IMR-90 (cell line): Measurements from ENCODE around the gene TMEM163.

Source experiments
- BHLHE40 ChIP-seq: fragments of 150-350 bp; IDR thresholded peaks from 2 replicates; pipeline ENCODE4 v1.6.1; 2016; ENCODE audit warnings: mild to moderate bottlenecking, low read depth, low read length
- CEBPB ChIP-seq: IDR thresholded peaks from 2 replicates; pipeline ENCODE4 v1.6.1; 2012; ENCODE audit warnings: low read depth, low read length, improper control_type of control experiment
- FOS ChIP-seq: fragments of 150-350 bp; IDR thresholded peaks from 2 replicates; pipeline ENCODE4 v1.6.1; 2016; ENCODE audit warnings: low read depth, low read length
- MAFK ChIP-seq: IDR thresholded peaks from 2 replicates; pipeline ENCODE4 v1.6.1; 2012; ENCODE audit warnings: low read depth, low read length, improper control_type of control experiment
- MXI1 ChIP-seq: IDR thresholded peaks from 2 replicates; pipeline ENCODE4 v1.6.1; 2012; ENCODE audit warnings: low read depth, mild to moderate bottlenecking, low read length, moderate library complexity, borderline replicate concordance
- POLR2A ChIP-seq: IDR thresholded peaks from 2 replicates; pipeline ENCODE4 v1.6.1; 2012; ENCODE audit warnings: mild to moderate bottlenecking, low read depth, low read length
- RAD21 ChIP-seq: IDR thresholded peaks from 2 replicates; pipeline ENCODE4 v1.6.1; 2012; ENCODE audit warnings: low read length, improper control_type of control experiment
- RCOR1 ChIP-seq: IDR thresholded peaks from 2 replicates; pipeline ENCODE4 v1.6.1; 2012; ENCODE audit warnings: mild to moderate bottlenecking, low read length, improper control_type of control experiment; ENCODE audit not compliant: insufficient replicate concordance
- RFX5 ChIP-seq: IDR thresholded peaks from 2 replicates; pipeline ENCODE4 v1.8.0; 2012; ENCODE audit warnings: low read depth, mild to moderate bottlenecking, low read length, moderate library complexity
- SMC3 ChIP-seq: fragments of 150-350 bp; IDR thresholded peaks from 2 replicates; pipeline ENCODE4 v1.6.1; 2016; ENCODE audit warnings: low read depth, mild to moderate bottlenecking, antibody characterized with exemption, low read length, moderate library complexity
- TF ChIP-seq, protein P1 (sequence below): conservative IDR thresholded peaks from 2 replicates; pipeline ENCODE4 v1.5.1; 2012; ENCODE audit warnings: mild to moderate bottlenecking, low read depth, low read length, improper control_type of control experiment
- TF ChIP-seq, protein P2 (sequence below): fragments of 150-350 bp; IDR thresholded peaks from 2 replicates; pipeline ENCODE4 v1.6.1; 2017; ENCODE audit warnings: mild to moderate bottlenecking, antibody characterized with exemption, low read length, low read depth

DNA sequence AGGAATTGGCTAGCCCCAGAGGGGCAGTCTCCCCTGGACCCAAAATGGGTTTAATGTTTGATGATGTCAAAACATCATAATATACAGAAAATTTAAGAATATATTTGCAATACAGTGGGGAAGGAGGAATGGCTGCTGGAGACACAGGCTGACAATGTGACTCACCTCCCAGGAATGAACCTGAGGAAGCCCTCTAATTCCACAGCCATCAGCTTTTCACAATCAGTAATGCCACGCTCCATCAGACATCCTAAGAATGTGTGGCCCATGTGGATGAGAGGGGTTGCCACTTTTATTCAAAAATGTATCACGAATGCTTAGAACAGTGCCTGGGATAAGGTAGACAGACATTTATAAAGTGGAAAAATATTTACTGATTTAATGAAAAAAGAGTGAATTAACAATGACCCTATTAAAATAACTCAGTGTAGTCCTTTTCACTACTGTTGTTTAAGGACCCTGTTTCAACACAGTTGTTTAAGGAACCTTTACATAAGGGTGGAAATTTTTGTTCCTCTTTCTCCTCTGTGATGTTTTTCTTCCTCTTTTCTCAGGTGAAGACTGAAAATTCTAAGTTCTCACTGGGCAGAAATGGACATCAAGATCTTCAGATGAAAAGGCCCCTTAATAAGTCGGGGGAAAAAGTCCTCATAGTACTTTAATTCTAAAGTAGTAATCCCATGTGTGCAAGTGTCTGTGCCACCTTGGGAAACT lies 17.5 kb upstream of the TMEM163 start:
- TF ChIP-seq, protein P1, sequence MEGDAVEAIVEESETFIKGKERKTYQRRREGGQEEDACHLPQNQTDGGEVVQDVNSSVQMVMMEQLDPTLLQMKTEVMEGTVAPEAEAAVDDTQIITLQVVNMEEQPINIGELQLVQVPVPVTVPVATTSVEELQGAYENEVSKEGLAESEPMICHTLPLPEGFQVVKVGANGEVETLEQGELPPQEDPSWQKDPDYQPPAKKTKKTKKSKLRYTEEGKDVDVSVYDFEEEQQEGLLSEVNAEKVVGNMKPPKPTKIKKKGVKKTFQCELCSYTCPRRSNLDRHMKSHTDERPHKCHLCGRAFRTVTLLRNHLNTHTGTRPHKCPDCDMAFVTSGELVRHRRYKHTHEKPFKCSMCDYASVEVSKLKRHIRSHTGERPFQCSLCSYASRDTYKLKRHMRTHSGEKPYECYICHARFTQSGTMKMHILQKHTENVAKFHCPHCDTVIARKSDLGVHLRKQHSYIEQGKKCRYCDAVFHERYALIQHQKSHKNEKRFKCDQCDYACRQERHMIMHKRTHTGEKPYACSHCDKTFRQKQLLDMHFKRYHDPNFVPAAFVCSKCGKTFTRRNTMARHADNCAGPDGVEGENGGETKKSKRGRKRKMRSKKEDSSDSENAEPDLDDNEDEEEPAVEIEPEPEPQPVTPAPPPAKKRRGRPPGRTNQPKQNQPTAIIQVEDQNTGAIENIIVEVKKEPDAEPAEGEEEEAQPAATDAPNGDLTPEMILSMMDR, result no peak
- no peak for TF ChIP-seq POLR2A
- no peak for TF ChIP-seq BHLHE40
- TF ChIP-seq, protein P2, sequence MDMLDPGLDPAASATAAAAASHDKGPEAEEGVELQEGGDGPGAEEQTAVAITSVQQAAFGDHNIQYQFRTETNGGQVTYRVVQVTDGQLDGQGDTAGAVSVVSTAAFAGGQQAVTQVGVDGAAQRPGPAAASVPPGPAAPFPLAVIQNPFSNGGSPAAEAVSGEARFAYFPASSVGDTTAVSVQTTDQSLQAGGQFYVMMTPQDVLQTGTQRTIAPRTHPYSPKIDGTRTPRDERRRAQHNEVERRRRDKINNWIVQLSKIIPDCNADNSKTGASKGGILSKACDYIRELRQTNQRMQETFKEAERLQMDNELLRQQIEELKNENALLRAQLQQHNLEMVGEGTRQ, result no peak
- no peak for TF ChIP-seq FOS
- no peak for TF ChIP-seq RCOR1
- no peak for TF ChIP-seq CEBPB
- no peak for TF ChIP-seq MXI1
- TF ChIP-seq RAD21, result no peak
- TF ChIP-seq SMC3, result no peak
- TF ChIP-seq RFX5, result no peak
- no peak for TF ChIP-seq MAFK
